Islet of Langerhans (tissue), 1 donor: ENCODE data around the gene ARPC1A.
"Not testable (repeated sequence)": the region's sequence is repeated elsewhere in the genome, so short reads cannot be mapped to it uniquely, and the experiment has no call there.

Source experiments
- FAIRE-seq: peaks from one replicate; lab custom pipeline; 2011; peaks lifted over from hg19 to GRCh38; lab: Jason Lieb, UNC

The ARPC1A gene

DNA sequence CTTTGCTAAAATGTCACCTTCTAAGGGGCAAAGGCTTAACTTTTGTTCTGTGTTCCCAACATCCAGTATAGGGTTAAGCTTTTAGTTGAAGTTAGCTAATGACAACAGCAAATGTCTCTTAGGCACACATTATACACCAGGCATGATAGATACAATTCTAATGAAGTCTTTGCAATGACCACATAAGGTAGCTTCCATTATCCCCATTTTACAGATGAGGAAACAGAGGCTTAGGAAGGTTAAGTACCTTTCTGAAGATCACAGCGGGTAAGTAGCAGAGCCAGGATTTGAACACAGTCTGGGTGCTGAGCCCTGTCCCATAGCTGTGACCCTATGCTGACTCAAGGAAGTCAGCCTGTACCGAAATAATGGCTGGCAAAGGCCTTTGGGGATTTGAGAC lies 84.9 kb downstream of the ARPC1A start:
- no peak for FAIRE-seq

DNA sequence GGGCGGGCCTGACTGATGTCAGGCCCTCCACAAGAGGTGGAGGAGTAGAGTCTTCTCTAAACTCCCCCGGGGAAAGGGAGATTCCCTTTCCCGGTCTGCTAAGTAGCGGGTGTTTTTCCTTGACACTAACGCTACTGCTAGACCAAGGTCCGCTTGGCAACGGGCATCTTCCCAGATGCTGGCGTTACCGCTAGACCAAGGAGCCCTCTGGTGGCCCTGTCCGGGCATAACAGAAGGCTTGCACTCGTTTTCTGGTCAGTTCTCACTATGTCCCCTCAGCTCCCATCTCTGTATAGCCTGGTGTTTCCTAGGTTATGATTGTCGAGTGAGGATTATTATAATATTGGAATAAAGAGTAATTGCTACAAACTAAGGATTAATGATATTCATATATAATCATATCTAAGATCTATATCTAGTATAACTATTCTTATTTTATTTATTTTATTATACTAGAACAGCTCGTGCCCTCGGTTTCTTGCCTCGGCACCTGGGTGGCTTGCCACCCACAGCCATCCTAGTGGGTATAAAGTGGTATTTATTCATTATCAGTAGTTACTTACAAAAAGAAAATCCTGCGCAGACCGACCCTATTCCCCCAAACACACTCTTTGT lies 89.9 kb downstream of the ARPC1A start:
- not testable (repeated sequence) for FAIRE-seq
